CD4-positive, alpha-beta T cell (primary cell): Measurements from ENCODE around the gene PLLP. TPM values are rescaled to one million over a fixed set of nuclear protein-coding genes. Genes with fewer than 3 reads are reported as not detected.

Source experiments
- ATAC-seq: fragments of 200-7000 bp; cut with Tn5 transposase; one replicate; pipeline ENCODE4 v1.10.0; 2022; ENCODE audit warnings: mild to moderate bottlenecking; ENCODE audit not compliant: poor library complexity
- CTCF ChIA-PET: fragments of 350-600 bp; sonication (Branson Sonifier 250); formaldehyde crosslinking; loops from one replicate; lab custom pipeline; 2021; ENCODE audit warnings: antibody characterized with exemption, inconsistent platforms; lab: Charles Lee
- POLR2A ChIA-PET: fragments of 350-600 bp; sonication (Branson Sonifier 250); formaldehyde crosslinking; loops from one replicate; lab custom pipeline; 2021; ENCODE audit warnings: antibody characterized with exemption, inconsistent platforms; lab: Charles Lee
- DNase-seq, 14 experiments: peaks; one replicate each; pipeline ENCODE4 v3.0.0-alpha.2; 2013 to 2020; ENCODE audit warnings: mixed read lengths in 2 of 14
- H3K27ac ChIP-seq, 2 donors: one replicate each; pipeline versions ENCODE4 v1.5.1 to v1.7.0; 2013; ENCODE audit warnings: low read length in 2 of 2, low read depth in 1 of 2, mild to moderate bottlenecking in 1 of 2
- H3K27me3 ChIP-seq, 2 experiments: 1 replicate in 1 of 2; 2 replicates in 1 of 2; pipeline versions ENCODE4 v1.6.1 to v1.7.0; 2013; ENCODE audit warnings: low read length in 2 of 2, control low read depth in 1 of 2, mild to moderate bottlenecking in 1 of 2, moderate library complexity in 1 of 2; ENCODE audit not compliant: insufficient read depth in 2 of 2, control insufficient read depth in 1 of 2
- H3K36me3 ChIP-seq: one replicate; pipeline ENCODE4 v1.6.1; 2013; ENCODE audit warnings: low read length, control low read depth; ENCODE audit not compliant: insufficient read depth
- H3K4me1 ChIP-seq: one replicate; pipeline ENCODE4 v1.6.1; 2013; ENCODE audit warnings: low read length, control low read depth; ENCODE audit not compliant: insufficient read depth
- H3K4me3 ChIP-seq: one replicate; pipeline ENCODE4 v1.5.1; 2013; ENCODE audit warnings: mild to moderate bottlenecking, low read length, moderate library complexity
- H3K9me3 ChIP-seq, 2 experiments: 1 replicate in 1 of 2; 2 replicates in 1 of 2; pipeline versions ENCODE4 v1.6.1 to v1.7.0; 2013; ENCODE audit warnings: low read length in 2 of 2, mild to moderate bottlenecking in 2 of 2, control low read depth in 1 of 2, moderate library complexity in 1 of 2; ENCODE audit not compliant: control insufficient read depth in 1 of 2, insufficient read depth in 1 of 2
- H3K27ac Mint-ChIP-seq: one replicate; pipeline ENCODE4 v1.8.0; 2020; ENCODE audit warnings: mixed read lengths
- H3K27me3 Mint-ChIP-seq: one replicate; pipeline ENCODE4 v1.8.0; 2021; ENCODE audit warnings: mixed read lengths
- H3K36me3 Mint-ChIP-seq: one replicate; pipeline ENCODE4 v1.8.0; 2021; ENCODE audit warnings: low read depth, mixed read lengths
- H3K4me1 Mint-ChIP-seq: one replicate; pipeline ENCODE4 v1.8.0; 2021; ENCODE audit warnings: low read depth, mixed read lengths
- H3K4me3 Mint-ChIP-seq: one replicate; pipeline ENCODE4 v1.8.0; 2020; ENCODE audit warnings: mild to moderate bottlenecking, mixed read lengths
- H3K9me3 Mint-ChIP-seq: one replicate; pipeline ENCODE4 v1.8.0; 2020; ENCODE audit warnings: mixed read lengths
- intact Hi-C, 2 experiments: fragments of 100-400 bp; cut with DNase I in 1 of 2; cut with micrococcal nuclease in 1 of 2; formaldehyde crosslinking; loops; one replicate each; pipeline versions ENCODE4 v1.15.1 to v1.9.0; 2023 to 2025; cut with DNase I, micrococcal nuclease
- total RNA-seq, 174 experiments: library from RNA in 2 of 174; stranded (reverse) in 2 of 174; gene quantifications; one replicate each; pipeline ENCODE4 v1.2.3 and lab custom pipeline; 2021 to 2026
- TF ChIP-seq, protein P1 (sequence below): fragments of 200-600 bp; IDR thresholded peaks from one replicate; pipeline ENCODE4 v1.8.0; 2022; ENCODE audit warnings: antibody characterized with exemption, mild to moderate bottlenecking

PLLP gene
- total RNA-seq, 2 experiments from 2014 or later = 1.8 to 2.5 TPM

DNA sequence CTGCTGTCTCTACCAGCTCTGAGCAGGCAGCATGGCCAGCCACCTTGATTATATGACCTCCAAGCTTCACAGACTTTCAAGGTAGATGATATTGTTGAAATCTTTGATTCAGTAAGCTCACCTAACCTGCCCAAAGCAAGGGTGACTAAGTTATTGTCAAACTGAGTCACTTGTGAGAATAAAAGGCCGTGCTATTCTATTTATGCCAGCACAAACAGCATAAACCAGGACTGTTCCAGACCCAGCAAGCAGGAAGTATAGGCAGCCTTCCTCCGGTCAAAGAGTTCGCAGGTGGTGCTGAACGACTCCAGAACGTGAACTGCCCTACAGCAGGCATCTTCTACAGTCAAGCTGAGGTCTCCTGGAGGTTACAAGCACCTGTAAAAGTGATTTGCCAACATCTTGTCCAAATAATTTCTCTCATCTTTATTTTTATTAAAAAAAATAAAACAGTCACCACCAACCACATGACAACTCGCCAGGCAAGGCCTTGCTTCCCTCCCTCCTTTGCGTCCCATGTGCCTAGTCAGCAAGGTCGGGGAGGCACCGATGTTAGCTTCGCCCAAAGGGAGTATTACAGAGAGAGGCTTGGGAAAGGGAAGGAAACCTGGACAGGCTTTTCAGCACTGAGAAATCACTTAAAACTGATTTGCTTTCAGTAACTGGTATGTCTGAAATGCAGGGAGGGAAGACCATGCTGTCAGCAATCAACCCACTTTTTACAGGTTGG is 28.6 kb downstream of the PLLP start:
- no peak overlapping the region for H3K27ac Mint-ChIP-seq
- ChIA-PET POLR2A (interaction anchor here (1.5 kb wide), 1 partner anchor 10 kb away, joined by 3 read pairs; no protein-coding TSS in a partner anchor), CTCF (interaction anchor here (0.6 kb wide), 1 partner anchor 11 kb away, joined by 8 read pairs; no protein-coding TSS in a partner anchor)
- H3K4me1 Mint-ChIP-seq = peaks cover 11% of the 10 kb centered on the region
- no peak for DNase-seq
- H3K36me3 Mint-ChIP-seq = peaks cover 56% of the 10 kb centered on the region
- Histone ChIP-seq H3K4me3 (no peak overlapping the region), H3K36me3 (peaks cover 42% of the 10 kb centered on the region), H3K27me3 (no peaks in the 10 kb centered on the region), H3K9me3 (no peaks in the 10 kb centered on the region), H3K27ac (no peak overlapping the region), H3K4me1 (peaks cover 15% of the 10 kb centered on the region)
- no peak for ATAC-seq
- TF ChIP-seq, protein P1, sequence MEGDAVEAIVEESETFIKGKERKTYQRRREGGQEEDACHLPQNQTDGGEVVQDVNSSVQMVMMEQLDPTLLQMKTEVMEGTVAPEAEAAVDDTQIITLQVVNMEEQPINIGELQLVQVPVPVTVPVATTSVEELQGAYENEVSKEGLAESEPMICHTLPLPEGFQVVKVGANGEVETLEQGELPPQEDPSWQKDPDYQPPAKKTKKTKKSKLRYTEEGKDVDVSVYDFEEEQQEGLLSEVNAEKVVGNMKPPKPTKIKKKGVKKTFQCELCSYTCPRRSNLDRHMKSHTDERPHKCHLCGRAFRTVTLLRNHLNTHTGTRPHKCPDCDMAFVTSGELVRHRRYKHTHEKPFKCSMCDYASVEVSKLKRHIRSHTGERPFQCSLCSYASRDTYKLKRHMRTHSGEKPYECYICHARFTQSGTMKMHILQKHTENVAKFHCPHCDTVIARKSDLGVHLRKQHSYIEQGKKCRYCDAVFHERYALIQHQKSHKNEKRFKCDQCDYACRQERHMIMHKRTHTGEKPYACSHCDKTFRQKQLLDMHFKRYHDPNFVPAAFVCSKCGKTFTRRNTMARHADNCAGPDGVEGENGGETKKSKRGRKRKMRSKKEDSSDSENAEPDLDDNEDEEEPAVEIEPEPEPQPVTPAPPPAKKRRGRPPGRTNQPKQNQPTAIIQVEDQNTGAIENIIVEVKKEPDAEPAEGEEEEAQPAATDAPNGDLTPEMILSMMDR = no peak
- no peak overlapping the region for H3K4me3 Mint-ChIP-seq
- no peaks in the 10 kb centered on the region for H3K27me3 Mint-ChIP-seq
- no peaks in the 10 kb centered on the region for H3K9me3 Mint-ChIP-seq
- intact Hi-C loops = no loop called here

DNA sequence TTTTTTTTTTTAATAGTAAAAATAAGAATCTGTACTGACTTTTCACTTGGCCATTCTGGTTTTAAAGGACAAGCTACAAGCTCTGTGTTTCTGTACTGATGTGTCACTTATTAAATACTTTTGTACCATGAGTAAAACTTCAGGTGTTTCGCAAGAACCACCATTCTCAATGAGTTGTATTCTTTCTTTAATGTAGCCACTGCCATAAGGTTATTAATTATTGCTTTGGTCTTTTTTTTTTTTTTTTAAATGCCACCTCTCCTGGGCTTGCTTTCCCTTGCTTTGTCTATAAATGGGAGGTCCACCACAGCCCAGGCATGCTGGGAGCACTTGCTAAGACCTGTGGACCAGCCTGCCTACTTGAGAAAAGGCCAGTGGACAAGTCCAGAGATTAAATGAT is 31.0 kb downstream of the PLLP start:
- Mint-ChIP-seq H3K4me3 (no peak overlapping the region), H3K27me3 (no peaks in the 10 kb centered on the region), H3K36me3 (peaks cover 75% of the 10 kb centered on the region), H3K9me3 (no peaks in the 10 kb centered on the region), H3K27ac (no peak overlapping the region), H3K4me1 (no peaks in the 10 kb centered on the region)
- Histone ChIP-seq H3K4me1 (no peaks in the 10 kb centered on the region), H3K4me3 (no peak overlapping the region), H3K9me3 (no peaks in the 10 kb centered on the region), H3K36me3 (peaks cover 65% of the 10 kb centered on the region), H3K27me3 (no peaks in the 10 kb centered on the region), H3K27ac (no peak overlapping the region)
- DNase-seq = no peak
- ChIA-PET POLR2A (no interaction called here), CTCF (no interaction called here)
- TF ChIP-seq, protein P1 = no peak
- intact Hi-C loops = no loop called here
- no peak for ATAC-seq

DNA sequence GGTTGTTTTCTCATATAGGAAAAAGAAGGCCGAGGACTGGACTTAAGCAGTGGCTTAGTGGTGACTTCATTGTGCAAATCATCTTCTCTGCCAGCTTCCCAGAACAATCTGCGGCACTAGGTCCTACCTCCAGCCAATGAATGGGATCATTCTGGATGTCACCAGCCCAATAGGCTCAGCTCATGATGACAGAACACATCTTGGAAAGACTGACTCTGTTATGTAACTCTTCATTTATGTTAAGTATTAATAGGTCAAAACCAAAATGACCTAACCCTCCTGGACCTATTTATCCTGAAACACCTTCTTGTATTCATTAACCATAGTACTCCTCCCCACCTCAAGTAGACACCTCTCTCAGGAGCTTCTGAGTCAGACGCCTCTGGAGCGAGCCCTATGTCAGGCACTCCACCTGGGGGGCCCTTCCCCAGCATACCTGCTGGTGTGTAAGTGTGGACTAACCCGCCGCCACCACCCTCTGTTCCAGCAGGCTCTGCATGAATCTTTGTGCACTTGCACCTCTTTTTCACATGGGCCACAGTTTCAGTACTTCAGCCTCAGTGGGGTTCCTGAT is 32.2 kb downstream of the PLLP start:
- Mint-ChIP-seq H3K36me3 (peaks cover 84% of the 10 kb centered on the region), H3K9me3 (no peaks in the 10 kb centered on the region), H3K27me3 (no peaks in the 10 kb centered on the region), H3K4me1 (no peaks in the 10 kb centered on the region), H3K27ac (no peak overlapping the region), H3K4me3 (no peak overlapping the region)
- no peak overlapping the region for H3K27ac ChIP-seq
- H3K36me3 ChIP-seq = peaks cover 67% of the 10 kb centered on the region
- ATAC-seq = no peak
- no peaks in the 10 kb centered on the region for H3K27me3 ChIP-seq
- no peak overlapping the region for H3K4me3 ChIP-seq
- CTCF ChIA-PET = no interaction called here
- POLR2A ChIA-PET = no interaction called here
- intact Hi-C loops = no loop called here
- DNase-seq = no peak
- TF ChIP-seq, protein P1 = no peak
- H3K4me1 ChIP-seq = no peaks in the 10 kb centered on the region
- no peaks in the 10 kb centered on the region for H3K9me3 ChIP-seq
